ENCODE data around the gene NPDC1.
A peak's percentile ranks its signal among the peaks of the same experiment; 100 is the strongest.

NPDC1 gene

GRCh38 chr9:137028263-137029057 lies 17.5 kb downstream of the NPDC1 start:
- DNase-seq (ENCODE audit: extremely low read depth in 1 of 2, low read depth in 1 of 2): peak in 1 of 2 donors; percentile 62

GRCh38 chr9:137027369-137028262 lies 18.4 kb downstream of the NPDC1 start, which contains the start of gene ABCA2:
TSS of gene ABCA2 (minus strand) at chr9:137028237. CDS start at chr9:137028140, 97 bp downstream.
- no peak for DNase-seq (ENCODE audit: extremely low read depth in 1 of 2, low read depth in 1 of 2)

- DNase-seq (ENCODE audit: extremely low read depth in 1 of 2, low read depth in 1 of 2): no peak
These were observed 19.1 kb downstream of the NPDC1 start for GRCh38 chr9:137026828-137027227.

GRCh38 chr9:137026384-137026783 lies 19.6 kb downstream of the NPDC1 start:
- no peak for DNase-seq (ENCODE audit: extremely low read depth in 1 of 2, low read depth in 1 of 2)

- no peak for DNase-seq (ENCODE audit: extremely low read depth in 1 of 2, low read depth in 1 of 2)
These were observed 20.4 kb downstream of the NPDC1 start for GRCh38 chr9:137025517-137025966.

- DNase-seq (ENCODE audit: extremely low read depth in 1 of 2, low read depth in 1 of 2): no peak
These were observed 22.4 kb downstream of the NPDC1 start for GRCh38 chr9:137023583-137023991.

- no peak for DNase-seq (ENCODE audit: extremely low read depth in 1 of 2, low read depth in 1 of 2)
These were observed 22.8 kb downstream of the NPDC1 start for GRCh38 chr9:137023157-137023556.

- DNase-seq (ENCODE audit: extremely low read depth in 1 of 2, low read depth in 1 of 2): no peak
These were observed 23.3 kb downstream of the NPDC1 start for GRCh38 chr9:137022662-137023008.

- peak; percentile 47 to 50 for DNase-seq (ENCODE audit: extremely low read depth in 1 of 2, low read depth in 1 of 2)
These were observed 23.9 kb downstream of the NPDC1 start for GRCh38 chr9:137021979-137022661.

- DNase-seq (ENCODE audit: extremely low read depth in 1 of 2, low read depth in 1 of 2): no peak
These were observed 24.4 kb downstream of the NPDC1 start for GRCh38 chr9:137021568-137021978.

- DNase-seq (ENCODE audit: extremely low read depth in 1 of 2, low read depth in 1 of 2): no peak
These were observed 25.0 kb downstream of the NPDC1 start for GRCh38 chr9:137020771-137021567.

- no peak for DNase-seq (ENCODE audit: extremely low read depth in 1 of 2, low read depth in 1 of 2)
These were observed 25.9 kb downstream of the NPDC1 start for GRCh38 chr9:137019891-137020683.

GRCh38 chr9:137018761-137019559 lies 27.0 kb downstream of the NPDC1 start:
- no peak for DNase-seq (ENCODE audit: extremely low read depth in 1 of 2, low read depth in 1 of 2)

- no peak for DNase-seq (ENCODE audit: extremely low read depth in 1 of 2, low read depth in 1 of 2)
These were observed 28.0 kb downstream of the NPDC1 start for GRCh38 chr9:137017791-137018497.

GRCh38 chr9:137017071-137017470 lies 28.9 kb downstream of the NPDC1 start:
- DNase-seq (ENCODE audit: extremely low read depth in 1 of 2, low read depth in 1 of 2): no peak

- DNase-seq (ENCODE audit: extremely low read depth in 1 of 2, low read depth in 1 of 2): no peak
These were observed 29.5 kb downstream of the NPDC1 start for GRCh38 chr9:137016436-137016835.

- DNase-seq (ENCODE audit: extremely low read depth in 1 of 2, low read depth in 1 of 2): no peak
These were observed 30.0 kb downstream of the NPDC1 start for GRCh38 chr9:137015976-137016375.

GRCh38 chr9:137015540-137015930 lies 30.4 kb downstream of the NPDC1 start:
- DNase-seq (ENCODE audit: extremely low read depth in 1 of 2, low read depth in 1 of 2): no peak

Data from activated CD8-positive, alpha-beta memory T cell treated with anti-CD3 and anti-CD28 coated beads for 1 hour (primary cell).